HepG2 (cell line): ENCODE results near the gene DSG2. TPM values are rescaled to one million over a fixed set of nuclear protein-coding genes. Genes with fewer than 3 reads are reported as not detected.
A peak's percentile ranks its signal among the peaks of the same experiment; 100 is the strongest.

ENCODE experiments used
- ARID5B ChIP-seq: IDR thresholded peaks from 2 replicates; pipeline ENCODE4 v1.4.0; 2020; ENCODE audit warnings: mild to moderate bottlenecking, missing genetic modification reagents
- BRCA1 ChIP-seq: sonication (generic); formaldehyde crosslinking; IDR thresholded peaks from 2 replicates; pipeline ENCODE4 v1.4.0; 2020; ENCODE audit warnings: missing genetic modification reagents
- DPF2 ChIP-seq: sonication (generic); formaldehyde crosslinking; IDR thresholded peaks from 2 replicates; pipeline ENCODE4 v1.4.0; 2020; ENCODE audit warnings: mild to moderate bottlenecking, low read depth, missing genetic modification reagents, borderline replicate concordance
- HDAC6 ChIP-seq: fragments of 200-600 bp; sonication (generic); IDR thresholded peaks from 2 replicates; pipeline ENCODE4 v1.7.0; 2017; ENCODE audit warnings: mild to moderate bottlenecking, antibody characterized with exemption, low read length, low read depth
- MAF1 ChIP-seq: sonication (generic); formaldehyde crosslinking; IDR thresholded peaks from 2 replicates; pipeline ENCODE4 v1.5.0; 2020; ENCODE audit warnings: missing genetic modification reagents, borderline replicate concordance
- MBNL3 ChIP-seq: fragments of 250-450 bp; sonication (Bioruptor Pico); conservative IDR thresholded peaks from 2 replicates; pipeline ENCODE4 v1.8.0; 2022; ENCODE audit warnings: mild to moderate bottlenecking, inconsistent platforms
- PPARG ChIP-seq: conservative IDR thresholded peaks from 2 replicates; pipeline ENCODE4 v1.6.1; 2016; ENCODE audit warnings: missing biosample characterization, missing genetic modification reagents
- RFX3 ChIP-seq: IDR thresholded peaks from 2 replicates; pipeline ENCODE4 v1.6.1; 2016; ENCODE audit warnings: missing biosample characterization, missing genetic modification reagents
- TFDP2 ChIP-seq: sonication (generic); formaldehyde crosslinking; IDR thresholded peaks from 2 replicates; pipeline ENCODE4 v1.4.0; 2020; ENCODE audit warnings: missing genetic modification reagents
- ZBTB7A ChIP-seq: sonication (generic); formaldehyde crosslinking; IDR thresholded peaks from 2 replicates; pipeline ENCODE4 v1.8.0; 2022; ENCODE audit warnings: mild to moderate bottlenecking, missing genetic modification reagents
- ZNF280D ChIP-seq: sonication (generic); formaldehyde crosslinking; IDR thresholded peaks from 2 replicates; pipeline ENCODE4 v1.5.1; 2020; ENCODE audit warnings: mild to moderate bottlenecking, missing genetic modification reagents
- ZNF318 ChIP-seq: sonication (generic); formaldehyde crosslinking; IDR thresholded peaks from 2 replicates; pipeline ENCODE4 v1.4.0; 2020; ENCODE audit warnings: mild to moderate bottlenecking, missing genetic modification reagents
- ZNF335 ChIP-seq: sonication (generic); formaldehyde crosslinking; IDR thresholded peaks from 2 replicates; pipeline ENCODE4 v1.4.0; 2020; ENCODE audit warnings: missing genetic modification reagents
- polyA plus RNA-seq, 8 experiments: library from polyadenylated mRNA; depleted of rRNA in 3 of 8; stranded (reverse) in 7 of 8; unstranded in 1 of 8; fragments of >200 nt; fragmentation: Illumina TruSeq in 4 of 8; extraction: Trizol in 4 of 8; gene quantifications; 2 replicates each; pipeline versions ENCODE4 v1.2.1 to v1.2.3, GENCODE V29; 2011 to 2016; ENCODE audit warnings: low read depth in 4 of 8, missing spikeins in 1 of 8, mixed read lengths in 1 of 8; ENCODE audit not compliant: insufficient read depth in 1 of 8
- total RNA-seq, 5 experiments: library from RNA; depleted of rRNA; stranded (reverse); fragments of >200 nt; fragmentation: Illumina TruSeq; extraction: Trizol; gene quantifications; 2 replicates each; pipeline ENCODE4 v1.2.3, GENCODE V29; 2016; ENCODE audit warnings: low read depth in 1 of 5

The DSG2 gene
- total and polyA plus RNA-seq, 2 of the 13 experiments (the other 11 are each of a cell fraction or from before 2014, with no cell fraction given): 23.3 to 66.7 TPM

- TF ChIP-seq ZNF280D (CRISPR knock-in tag) (no peak), ZNF335 (no peak), MBNL3 (CRISPR knock-in tag) (no peak), ZBTB7A (CRISPR knock-in tag) (no peak), DPF2 (CRISPR knock-in tag) (peak; percentile 54; the same call in 1 of the 2 replicates), PPARG (CRISPR knock-in tag) (no peak; the same call in 1 of the 2 replicates), MAF1 (CRISPR knock-in tag) (no peak), BRCA1 (CRISPR knock-in tag) (no peak), RFX3 (no peak), HDAC6 (no peak), ZNF318 (no peak), TFDP2 (CRISPR knock-in tag) (no peak), ARID5B (CRISPR knock-in tag) (peak; percentile 90)
Measured at GRCh38 chr18:31558567-31558966, 60.6 kb downstream of the DSG2 start (continued).
